H9 (cell line): ENCODE measurements around the gene VCP. TPM values are rescaled to one million over a fixed set of nuclear protein-coding genes. Genes with fewer than 3 reads are reported as not detected.

ENCODE experiments used
- DNase-seq: peaks from one replicate; pipeline ENCODE4 v3.0.0-alpha.2; 2017
- H2AFZ ChIP-seq: one replicate; pipeline ENCODE4 v1.6.1; 2013; ENCODE audit warnings: mild to moderate bottlenecking, low read length, control low read depth, moderate library complexity
- H2AK5ac ChIP-seq: 2 replicates; pipeline ENCODE4 v1.6.1; 2013; ENCODE audit warnings: low read length, control low read depth, mixed read lengths; ENCODE audit not compliant: insufficient read length
- H2BK120ac ChIP-seq: one replicate; pipeline ENCODE4 v1.6.1; 2013; ENCODE audit warnings: low read depth, mild to moderate bottlenecking, low read length, control low read depth, inconsistent platforms; ENCODE audit not compliant: poor library complexity, severe bottlenecking
- H2BK12ac ChIP-seq: 2 replicates; pipeline ENCODE4 v1.6.1; 2013; ENCODE audit warnings: low read length, control low read depth, mixed read lengths, low read depth; ENCODE audit not compliant: insufficient read length
- H2BK15ac ChIP-seq: 2 replicates; pipeline ENCODE4 v1.6.1; 2013; ENCODE audit warnings: low read depth, low read length, control low read depth
- H2BK20ac ChIP-seq: one replicate; pipeline ENCODE4 v1.6.1; 2013; ENCODE audit warnings: low read depth, mild to moderate bottlenecking, low read length, control low read depth, inconsistent platforms; ENCODE audit not compliant: poor library complexity, severe bottlenecking
- H2BK5ac ChIP-seq: 2 replicates; pipeline ENCODE4 v1.6.1; 2013; ENCODE audit warnings: low read length, control low read depth, mixed read lengths; ENCODE audit not compliant: insufficient read length
- H3K14ac ChIP-seq: 2 replicates; pipeline ENCODE4 v1.6.1; 2013; ENCODE audit warnings: low read length, control low read depth; ENCODE audit not compliant: insufficient read depth
- H3K18ac ChIP-seq: 2 replicates; pipeline ENCODE4 v1.6.1; 2013; ENCODE audit warnings: low read depth, mild to moderate bottlenecking, mixed read lengths, low read length, control low read depth; ENCODE audit not compliant: insufficient read length
- H3K23ac ChIP-seq: 2 replicates; pipeline ENCODE4 v1.6.1; 2013; ENCODE audit warnings: low read length, control low read depth, mixed read lengths, low read depth; ENCODE audit not compliant: insufficient read length
- H3K23me2 ChIP-seq: 2 replicates; pipeline ENCODE4 v1.6.1; 2013; ENCODE audit warnings: low read depth, mild to moderate bottlenecking, mixed read lengths, low read length, control low read depth; ENCODE audit not compliant: insufficient read length, poor library complexity, severe bottlenecking
- H3K27ac ChIP-seq: 2 replicates; pipeline ENCODE4 v1.5.1; 2013; ENCODE audit warnings: low read length, control low read depth, mixed read lengths, low read depth; ENCODE audit not compliant: insufficient read length
- H3K27me3 ChIP-seq: 2 replicates; pipeline ENCODE4 v1.6.1; 2013; ENCODE audit warnings: low read length, control low read depth, inconsistent platforms; ENCODE audit not compliant: insufficient read depth
- H3K4ac ChIP-seq: 2 replicates; pipeline ENCODE4 v1.6.1; 2013; ENCODE audit warnings: low read depth, mild to moderate bottlenecking, control low read depth, inconsistent platforms, low read length, moderate library complexity
- H3K4me1 ChIP-seq: 2 replicates; pipeline ENCODE4 v1.6.1; 2013; ENCODE audit warnings: low read length, control low read depth, inconsistent platforms; ENCODE audit not compliant: insufficient read depth
- H3K4me2 ChIP-seq: 2 replicates; pipeline ENCODE4 v1.6.1; 2013; ENCODE audit warnings: low read length, control low read depth, mixed read lengths; ENCODE audit not compliant: insufficient read length, insufficient read depth
- H3K56ac ChIP-seq: 2 replicates; pipeline ENCODE4 v1.6.1; 2013; ENCODE audit warnings: low read depth, mild to moderate bottlenecking, mixed read lengths, low read length, control low read depth; ENCODE audit not compliant: insufficient read length
- H3K79me1 ChIP-seq: 2 replicates; pipeline ENCODE4 v1.6.1; 2013; ENCODE audit warnings: low read depth, mild to moderate bottlenecking, moderate library complexity, low read length, control low read depth, inconsistent platforms; ENCODE audit not compliant: insufficient read depth, poor library complexity, severe bottlenecking
- H3K79me2 ChIP-seq: 2 replicates; pipeline ENCODE4 v1.6.1; 2013; ENCODE audit warnings: low read length, control low read depth, inconsistent platforms; ENCODE audit not compliant: insufficient read depth
- H3K9ac ChIP-seq: 2 replicates; pipeline ENCODE4 v1.6.1; 2013; ENCODE audit warnings: low read length, control low read depth, mixed read lengths; ENCODE audit not compliant: insufficient read length; ENCODE audit errors: extremely low read depth
- H3K9me3 ChIP-seq: one replicate; pipeline ENCODE4 v1.6.1; 2013; ENCODE audit warnings: low read depth, low read length, inconsistent platforms; ENCODE audit not compliant: control insufficient read depth
- H3T11ph ChIP-seq: one replicate; pipeline ENCODE4 v1.6.1; 2013; ENCODE audit warnings: mild to moderate bottlenecking, low read length, control low read depth, inconsistent platforms
- H4K20me1 ChIP-seq: one replicate; pipeline ENCODE4 v1.6.1; 2013; ENCODE audit not compliant: control insufficient read depth, insufficient read length, insufficient read depth
- H4K5ac ChIP-seq: 2 replicates; pipeline ENCODE4 v1.6.1; 2013; ENCODE audit warnings: low read depth, mild to moderate bottlenecking, mixed read lengths, low read length, control low read depth; ENCODE audit not compliant: insufficient read length
- H4K8ac ChIP-seq: replicated peaks from 2 replicates; pipeline ENCODE4 v1.6.1; 2013; ENCODE audit warnings: low read length, control low read depth, mixed read lengths, low read depth; ENCODE audit not compliant: insufficient read length
- H4K91ac ChIP-seq: 2 replicates; pipeline ENCODE4 v1.6.1; 2013; ENCODE audit warnings: low read depth, mild to moderate bottlenecking, moderate library complexity, mixed read lengths, low read length, control low read depth; ENCODE audit not compliant: insufficient read length
- H3K27ac Mint-ChIP-seq, 3 experiments: 2 replicates in 2 of 3; 3 replicates in 1 of 3; pipeline ENCODE4 v1.8.0; 2020 to 2021; ENCODE audit warnings: mixed read lengths in 3 of 3, mild to moderate bottlenecking in 1 of 3, moderate library complexity in 1 of 3
- H3K27me3 Mint-ChIP-seq: 2 replicates; pipeline ENCODE4 v1.8.0; 2021; ENCODE audit warnings: low read depth, mild to moderate bottlenecking, moderate library complexity, mixed read lengths
- H3K36me3 Mint-ChIP-seq, 3 experiments: 2 replicates in 2 of 3; 3 replicates in 1 of 3; pipeline ENCODE4 v1.8.0; 2020 to 2021; ENCODE audit warnings: low read depth in 3 of 3, mixed read lengths in 3 of 3; ENCODE audit not compliant: insufficient read depth in 1 of 3
- H3K4me1 Mint-ChIP-seq, 2 experiments: 2 replicates each; pipeline ENCODE4 v1.8.0; 2020; ENCODE audit warnings: mixed read lengths in 2 of 2
- H3K4me3 Mint-ChIP-seq, 2 experiments: 2 replicates in 1 of 2; 3 replicates in 1 of 2; pipeline ENCODE4 v1.8.0; 2020 to 2021; ENCODE audit warnings: mild to moderate bottlenecking in 2 of 2, mixed read lengths in 2 of 2, moderate library complexity in 1 of 2
- H3K9me3 Mint-ChIP-seq, 2 experiments: 2 replicates in 1 of 2; 3 replicates in 1 of 2; pipeline ENCODE4 v1.8.0; 2020; ENCODE audit warnings: mild to moderate bottlenecking in 2 of 2, mixed read lengths in 2 of 2, moderate library complexity in 1 of 2
- WGBS: extraction: QIAGEN DNeasy Blood & Tissue Kit; methylation state at CpG from one replicate; pipeline ENCODE4 v1.1.7; 2013; ENCODE audit warnings: missing lambda C conversion rate, low lambda C conversion rate, mixed read lengths; ENCODE audit not compliant: insufficient read length; ENCODE audit errors: extremely low coverage; 5-methylcytosine and 5-hydroxymethylcytosine counted together
- total RNA-seq: library from RNA; stranded (reverse); gene quantifications from 2 replicates; pipeline ENCODE4 v1.2.1, GENCODE V29; 2021
- TF ChIP-seq, protein P1 (sequence below): fragments of 200-600 bp; sonication (generic); conservative IDR thresholded peaks from 3 replicates; pipeline ENCODE4 v1.8.0; 2021; ENCODE audit warnings: antibody characterized with exemption, mild to moderate bottlenecking

Gene VCP
- total RNA-seq, 1 experiment from 2014 or later: 407 TPM

DNA sequence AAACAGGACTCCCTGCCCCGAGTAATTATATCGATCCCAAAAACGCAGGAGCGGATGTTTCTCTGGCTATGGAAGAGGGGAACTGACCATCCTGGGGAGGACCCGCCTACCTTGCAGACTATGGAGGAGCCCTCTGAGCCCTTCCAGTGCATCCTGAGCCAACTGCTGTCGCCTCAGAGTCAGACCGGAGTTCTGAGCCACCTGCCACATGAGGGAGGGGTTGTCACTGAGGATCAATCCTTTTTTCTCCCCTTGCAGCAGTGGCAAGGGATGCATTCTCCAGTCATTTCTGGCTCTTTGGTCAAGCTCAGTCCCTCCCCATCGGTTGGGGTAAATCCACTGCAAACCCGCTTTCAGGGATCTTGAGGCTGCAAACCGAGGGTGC, 6.6 kb upstream of the VCP start:
- Histone ChIP-seq H3K14ac (peak overlapping the region; percentile 60), H3K79me1 (peaks cover 7% of the 10 kb centered on the region), H3K9ac (peak overlapping the region; percentile 93), H2BK20ac (no peak overlapping the region), H3K79me2 (peaks cover 10% of the 10 kb centered on the region; the same call in 1 of the 2 replicates), H2BK15ac (no peak overlapping the region), H2BK120ac (no peak overlapping the region), H3K4ac (no peak overlapping the region), H2BK5ac (no peak overlapping the region), H4K5ac (no peak overlapping the region), H2AFZ (no peak overlapping the region), H3K9me3 (no peaks in the 10 kb centered on the region), H4K91ac (no peak overlapping the region), H3K4me1 (0 out of 2 replicates have a peak, but pooled peaks cover 2% of the 10 kb centered on the region), H4K20me1 (no peaks in the 10 kb centered on the region), H2AK5ac (no peak overlapping the region), H3K23me2 (peaks cover 11% of the 10 kb centered on the region), H3K56ac (no peak overlapping the region), H3K27me3 (no peaks in the 10 kb centered on the region), H3T11ph (no peak overlapping the region), H2BK12ac (no peak overlapping the region), H3K18ac (peak overlapping the region; percentile 43), H3K4me2 (peak overlapping the region; percentile 86), H4K8ac (no peak overlapping the region), H3K23ac (no peak overlapping the region), H3K27ac (no peak overlapping the region)
- Mint-ChIP-seq H3K9me3 (no peaks in the 10 kb centered on the region), H3K27ac (peak overlapping the region in 2 of 3 experiments; percentile 79 to 83; a peak in 5 of 7 replicates), H3K4me1 (peaks cover 12 to 17% of the 10 kb centered on the region in 2 experiments), H3K27me3 (no peaks in the 10 kb centered on the region), H3K36me3 (peaks cover 28 to 45% (median 42%) of the 10 kb centered on the region in 3 experiments; a peak in 6 of 7 replicates), H3K4me3 (peak overlapping the region; percentile 90 to 94)
- TF ChIP-seq, protein P1, sequence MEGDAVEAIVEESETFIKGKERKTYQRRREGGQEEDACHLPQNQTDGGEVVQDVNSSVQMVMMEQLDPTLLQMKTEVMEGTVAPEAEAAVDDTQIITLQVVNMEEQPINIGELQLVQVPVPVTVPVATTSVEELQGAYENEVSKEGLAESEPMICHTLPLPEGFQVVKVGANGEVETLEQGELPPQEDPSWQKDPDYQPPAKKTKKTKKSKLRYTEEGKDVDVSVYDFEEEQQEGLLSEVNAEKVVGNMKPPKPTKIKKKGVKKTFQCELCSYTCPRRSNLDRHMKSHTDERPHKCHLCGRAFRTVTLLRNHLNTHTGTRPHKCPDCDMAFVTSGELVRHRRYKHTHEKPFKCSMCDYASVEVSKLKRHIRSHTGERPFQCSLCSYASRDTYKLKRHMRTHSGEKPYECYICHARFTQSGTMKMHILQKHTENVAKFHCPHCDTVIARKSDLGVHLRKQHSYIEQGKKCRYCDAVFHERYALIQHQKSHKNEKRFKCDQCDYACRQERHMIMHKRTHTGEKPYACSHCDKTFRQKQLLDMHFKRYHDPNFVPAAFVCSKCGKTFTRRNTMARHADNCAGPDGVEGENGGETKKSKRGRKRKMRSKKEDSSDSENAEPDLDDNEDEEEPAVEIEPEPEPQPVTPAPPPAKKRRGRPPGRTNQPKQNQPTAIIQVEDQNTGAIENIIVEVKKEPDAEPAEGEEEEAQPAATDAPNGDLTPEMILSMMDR: no peak
- WGBS: no CpG with 5 or more reads among the region's 10 CpGs
- no peak for DNase-seq
